GM19463 (cell line): ENCODE data around the gene CHD5.
"Not testable (repeated sequence)": the region's sequence is repeated elsewhere in the genome, so short reads cannot be mapped to it uniquely, and the experiment has no call there.

Source experiments
- ATAC-seq: cut with Tn5 transposase; IDR thresholded peaks from one replicate; pipeline ENCODE4 v1.9.1; 2021; ENCODE audit warnings: mild to moderate bottlenecking, moderate library complexity; ENCODE audit not compliant: unreplicated experiment

The CHD5 gene

GRCh38 chr1:6070450-6070974, 109.6 kb downstream of the CHD5 start:
- no peak for ATAC-seq

- ATAC-seq, result no peak
Measured at GRCh38 chr1:6069573-6069972, 110.5 kb downstream of the CHD5 start.

GRCh38 chr1:6068932-6069331, 111.2 kb downstream of the CHD5 start:
- ATAC-seq, result no peak

- ATAC-seq, result no peak
Measured at GRCh38 chr1:6068073-6068472, 112.0 kb downstream of the CHD5 start.

- ATAC-seq, result no peak
Measured at GRCh38 chr1:6066680-6067079, 113.4 kb downstream of the CHD5 start.

GRCh38 chr1:6065093-6065858, 114.8 kb downstream of the CHD5 start:
- ATAC-seq, result no peak

GRCh38 chr1:6063532-6064053, 116.5 kb downstream of the CHD5 start:
- ATAC-seq, result not testable (repeated sequence)

- no peak for ATAC-seq
Measured at GRCh38 chr1:6062670-6063069, 117.5 kb downstream of the CHD5 start.

GRCh38 chr1:6059866-6060265, 120.3 kb downstream of the CHD5 start:
- ATAC-seq, result no peak

GRCh38 chr1:6057170-6057845, 122.8 kb downstream of the CHD5 start:
- no peak for ATAC-seq

GRCh38 chr1:6056572-6056948, 123.6 kb downstream of the CHD5 start:
- ATAC-seq, result no peak

- no peak for ATAC-seq
Measured at GRCh38 chr1:6054596-6054995, 125.5 kb downstream of the CHD5 start.

- ATAC-seq, result no peak
Measured at GRCh38 chr1:6053206-6053546, 126.9 kb downstream of the CHD5 start.

- ATAC-seq, result no peak
Measured at GRCh38 chr1:6052543-6053205, 127.4 kb downstream of the CHD5 start.
